Measurements from ENCODE around the gene WDFY3. TPM values are rescaled to one million over a fixed set of nuclear protein-coding genes. Genes with fewer than 3 reads are reported as not detected.

Gene WDFY3
- total RNA-seq, 1 donor from 2014 or later = 55.8 TPM

GRCh38 chr4:84848432-84848831 is 118.1 kb downstream of the WDFY3 start:
- Histone ChIP-seq H2AFZ (replicated peaks) (no peak overlapping the region), H3K4me2 (no peak overlapping the region), H3K9me3 (ENCODE audit: low read depth) (peaks cover 7% of the 10 kb centered on the region), H3F3A (ENCODE audit: low read depth) (peaks cover 6% of the 10 kb centered on the region), H3K4me1 (no peaks in the 10 kb centered on the region), H3K4me3 (no peak overlapping the region), H4K20me1 (ENCODE audit: low read depth) (no peaks in the 10 kb centered on the region), H3K9ac (no peak overlapping the region), H3K79me2 (ENCODE audit: low read depth) (peaks cover under 1% of the 10 kb centered on the region), H3K27ac (no peak overlapping the region), H3K27me3 (no peaks in the 10 kb centered on the region), H3K36me3 (peaks cover 24% of the 10 kb centered on the region)
- H3K4me3 Mint-ChIP-seq = no peak overlapping the region
- DNase-seq (ENCODE audit: low spot score) = no peak
- H3K27me3 Mint-ChIP-seq (ENCODE audit: insufficient read depth, low read depth) = no peaks in the 10 kb centered on the region
- no peaks in the 10 kb centered on the region for H3K4me1 Mint-ChIP-seq
- H3K27ac Mint-ChIP-seq = no peak overlapping the region
- peaks cover 8% of the 10 kb centered on the region for H3K9me3 Mint-ChIP-seq
- H3K36me3 Mint-ChIP-seq = peaks cover 43% of the 10 kb centered on the region
- TF ChIP-seq CTCF (IDR thresholded peaks at IDR 0.05) (no peak), EZH2 (IDR thresholded peaks at IDR 0.05) (no peak), EZH2phosphoT487 (IDR thresholded peaks at IDR 0.05) (no peak)

GRCh38 chr4:84847978-84848377 is 118.5 kb downstream of the WDFY3 start:
- H3K4me2 ChIP-seq = no peak overlapping the region
- H3F3A ChIP-seq (ENCODE audit: low read depth) = peaks cover 6% of the 10 kb centered on the region
- no peak for TF ChIP-seq CTCF (IDR thresholded peaks at IDR 0.05)
- no peak for TF ChIP-seq EZH2 (IDR thresholded peaks at IDR 0.05)
- no peak for TF ChIP-seq EZH2phosphoT487 (IDR thresholded peaks at IDR 0.05)
- H3K27me3 ChIP-seq = no peaks in the 10 kb centered on the region
- Mint-ChIP-seq H3K36me3 (peaks cover 43% of the 10 kb centered on the region), H3K9me3 (peaks cover 8% of the 10 kb centered on the region), H3K27me3 (ENCODE audit: insufficient read depth, low read depth) (no peaks in the 10 kb centered on the region), H3K4me1 (no peaks in the 10 kb centered on the region), H3K27ac (no peak overlapping the region), H3K4me3 (no peak overlapping the region)
- H3K79me2 ChIP-seq (ENCODE audit: low read depth) = no peaks in the 10 kb centered on the region
- H4K20me1 ChIP-seq (ENCODE audit: low read depth) = no peaks in the 10 kb centered on the region
- H3K9ac ChIP-seq = no peak overlapping the region
- no peak overlapping the region for H2AFZ ChIP-seq (replicated peaks)
- peaks cover 24% of the 10 kb centered on the region for H3K36me3 ChIP-seq
- no peak overlapping the region for H3K27ac ChIP-seq
- H3K4me1 ChIP-seq = no peaks in the 10 kb centered on the region
- no peak for DNase-seq (ENCODE audit: low spot score)
- peaks cover 7% of the 10 kb centered on the region for H3K9me3 ChIP-seq (ENCODE audit: low read depth)
- H3K4me3 ChIP-seq = no peak overlapping the region

GRCh38 chr4:84846985-84847384 is 119.5 kb downstream of the WDFY3 start:
- Histone ChIP-seq H2AFZ (replicated peaks) (no peak overlapping the region), H3K36me3 (peaks cover 24% of the 10 kb centered on the region), H3K4me2 (no peak overlapping the region), H3K9ac (no peak overlapping the region), H3K4me3 (no peak overlapping the region), H4K20me1 (ENCODE audit: low read depth) (no peaks in the 10 kb centered on the region), H3K79me2 (ENCODE audit: low read depth) (no peaks in the 10 kb centered on the region), H3K4me1 (no peaks in the 10 kb centered on the region), H3F3A (ENCODE audit: low read depth) (peaks cover 6% of the 10 kb centered on the region), H3K9me3 (ENCODE audit: low read depth) (peaks cover 7% of the 10 kb centered on the region), H3K27ac (no peak overlapping the region), H3K27me3 (no peaks in the 10 kb centered on the region)
- Mint-ChIP-seq H3K4me1 (no peaks in the 10 kb centered on the region), H3K27me3 (ENCODE audit: insufficient read depth, low read depth) (no peaks in the 10 kb centered on the region), H3K36me3 (peaks cover 41% of the 10 kb centered on the region), H3K9me3 (peaks cover 8% of the 10 kb centered on the region), H3K27ac (no peak overlapping the region), H3K4me3 (no peak overlapping the region)
- DNase-seq (ENCODE audit: low spot score) = no peak
- TF ChIP-seq EZH2phosphoT487 (IDR thresholded peaks at IDR 0.05) (no peak), CTCF (IDR thresholded peaks at IDR 0.05) (no peak), EZH2 (IDR thresholded peaks at IDR 0.05) (no peak)
